Activated CD8-positive, alpha-beta T cell treated with anti-CD3 and anti-CD28 coated beads for 36 hours (primary cell): ENCODE measurements around the gene TTC9B. TPM values are rescaled to one million over a fixed set of nuclear protein-coding genes. Genes with fewer than 3 reads are reported as not detected.

ENCODE experiments used
- ATAC-seq: fragments of 200-7000 bp; cut with Tn5 transposase; one replicate; pipeline ENCODE4 v1.10.0; 2021; ENCODE audit warnings: mild to moderate bottlenecking, moderate library complexity
- CTCF ChIA-PET: fragments of 350-600 bp; sonication (Branson Sonifier 250); formaldehyde crosslinking; loops from one replicate; lab custom pipeline; 2021; ENCODE audit warnings: antibody characterized with exemption; lab: Charles Lee
- POLR2A ChIA-PET: fragments of 350-600 bp; sonication (Branson Sonifier 250); formaldehyde crosslinking; loops from one replicate; lab custom pipeline; 2021; ENCODE audit warnings: antibody characterized with exemption; lab: Charles Lee
- DNase-seq: peaks from one replicate; pipeline ENCODE4 v3.0.0-alpha.2; 2020
- H3K27ac Mint-ChIP-seq: one replicate; pipeline ENCODE4 v1.8.0; 2021; ENCODE audit warnings: mild to moderate bottlenecking, mixed read lengths
- H3K27me3 Mint-ChIP-seq: one replicate; pipeline ENCODE4 v1.8.0; 2021; ENCODE audit warnings: mixed read lengths
- H3K36me3 Mint-ChIP-seq: one replicate; pipeline ENCODE4 v1.8.0; 2021; ENCODE audit warnings: low read depth, mixed read lengths
- H3K4me1 Mint-ChIP-seq: one replicate; pipeline ENCODE4 v1.8.0; 2021; ENCODE audit warnings: low read depth, mixed read lengths
- H3K4me3 Mint-ChIP-seq: one replicate; pipeline ENCODE4 v1.8.0; 2021; ENCODE audit warnings: mild to moderate bottlenecking, moderate library complexity, mixed read lengths
- H3K9me3 Mint-ChIP-seq: one replicate; pipeline ENCODE4 v1.8.0; 2021; ENCODE audit warnings: mixed read lengths
- CTCF ChIP-seq: fragments of 200-600 bp; IDR thresholded peaks from one replicate; pipeline ENCODE4 v1.8.0; 2022; ENCODE audit warnings: antibody characterized with exemption, mild to moderate bottlenecking
- intact Hi-C: fragments of 100-400 bp; cut with micrococcal nuclease; formaldehyde crosslinking; loops from one replicate; pipeline ENCODE4 v1.10.0; 2022
- total RNA-seq, 2 experiments: library from RNA; stranded (reverse); gene quantifications; one replicate each; pipeline ENCODE4 v1.2.3, GENCODE V29; 2021

TTC9B gene
- total RNA-seq, result not detected

GRCh38 chr19:40217934-40218890, at the start of gene TTC9B:
TSS of gene TTC9B (minus strand) at chr19:40218384. CDS start at chr19:40218381, 3 bp downstream.
- no peak for TF ChIP-seq CTCF
- ChIA-PET CTCF (interaction anchor here (0.6 to 2.7 kb wide), 11 partner anchors 26 to 105 kb away, joined by 3 to 17 read pairs (median 3); no protein-coding TSS in a partner anchor), POLR2A (interaction anchor here (0.6 to 1.5 kb wide), 4 partner anchors 10 to 74 kb away, joined by 3 to 4 read pairs (median 3); partner anchors contain the start of gene MAP3K10)
- peaks cover 3% of the 10 kb centered on the region for H3K9me3 Mint-ChIP-seq
- intact Hi-C loops, result no loop called here
- DNase-seq, result peak; percentile 64
- H3K4me3 Mint-ChIP-seq, result no peak within 1 kb of the TSS
- peaks cover 2% of the 10 kb centered on the region for H3K36me3 Mint-ChIP-seq
- peaks cover 12% of the 10 kb centered on the region for H3K4me1 Mint-ChIP-seq
- H3K27me3 Mint-ChIP-seq, result peaks cover 42% of the 10 kb centered on the region
- no peak within 1 kb of the TSS for H3K27ac Mint-ChIP-seq
- peak; percentile 61 for ATAC-seq

GRCh38 chr19:40267601-40267997, 49.4 kb upstream of the TTC9B start:
- Mint-ChIP-seq H3K4me1 (peaks cover 30% of the 10 kb centered on the region), H3K4me3 (no peak overlapping the region), H3K36me3 (peaks cover 24% of the 10 kb centered on the region), H3K9me3 (no peaks in the 10 kb centered on the region), H3K27ac (peak overlapping the region; percentile 59), H3K27me3 (no peaks in the 10 kb centered on the region)
- ChIA-PET POLR2A (interaction anchor here (0.5 kb wide), 1 partner anchor 7 kb away, joined by 3 read pairs; no protein-coding TSS in a partner anchor), CTCF (no interaction called here)
- intact Hi-C loops, result no loop called here
- no peak for DNase-seq
- no peak for TF ChIP-seq CTCF
- no peak for ATAC-seq

- Mint-ChIP-seq H3K27me3 (no peaks in the 10 kb centered on the region), H3K36me3 (peaks cover 29% of the 10 kb centered on the region), H3K4me3 (no peak overlapping the region), H3K4me1 (peaks cover 26% of the 10 kb centered on the region), H3K9me3 (no peaks in the 10 kb centered on the region), H3K27ac (no peak overlapping the region)
- ChIA-PET CTCF (interaction anchor here (1.1 kb wide), 1 partner anchor 18 kb away, joined by 3 read pairs; no protein-coding TSS in a partner anchor), POLR2A (interaction anchor here (0.5 kb wide), 1 partner anchor 8 kb away, joined by 3 read pairs; no protein-coding TSS in a partner anchor)
- TF ChIP-seq CTCF, result no peak
- intact Hi-C loops, result no loop called here
- no peak for DNase-seq
- ATAC-seq, result no peak
Observed at GRCh38 chr19:40266912-40267600, 48.9 kb upstream of the TTC9B start.

- no peak overlapping the region for H3K4me3 Mint-ChIP-seq
- intact Hi-C loops, result no loop called here
- no peaks in the 10 kb centered on the region for H3K27me3 Mint-ChIP-seq
- no peaks in the 10 kb centered on the region for H3K9me3 Mint-ChIP-seq
- no peak overlapping the region for H3K27ac Mint-ChIP-seq
- no peak for TF ChIP-seq CTCF
- H3K36me3 Mint-ChIP-seq, result peaks cover 32% of the 10 kb centered on the region
- ChIA-PET CTCF (interaction anchor here (1.1 kb wide), 1 partner anchor 17 kb away, joined by 3 read pairs; no protein-coding TSS in a partner anchor), POLR2A (no interaction called here)
- no peak for ATAC-seq
- no peak for DNase-seq
- peaks cover 28% of the 10 kb centered on the region for H3K4me1 Mint-ChIP-seq
Observed at GRCh38 chr19:40266119-40266518, 47.9 kb upstream of the TTC9B start.
